Measurements from ENCODE around the gene MRPL28.

The MRPL28 gene

DNA sequence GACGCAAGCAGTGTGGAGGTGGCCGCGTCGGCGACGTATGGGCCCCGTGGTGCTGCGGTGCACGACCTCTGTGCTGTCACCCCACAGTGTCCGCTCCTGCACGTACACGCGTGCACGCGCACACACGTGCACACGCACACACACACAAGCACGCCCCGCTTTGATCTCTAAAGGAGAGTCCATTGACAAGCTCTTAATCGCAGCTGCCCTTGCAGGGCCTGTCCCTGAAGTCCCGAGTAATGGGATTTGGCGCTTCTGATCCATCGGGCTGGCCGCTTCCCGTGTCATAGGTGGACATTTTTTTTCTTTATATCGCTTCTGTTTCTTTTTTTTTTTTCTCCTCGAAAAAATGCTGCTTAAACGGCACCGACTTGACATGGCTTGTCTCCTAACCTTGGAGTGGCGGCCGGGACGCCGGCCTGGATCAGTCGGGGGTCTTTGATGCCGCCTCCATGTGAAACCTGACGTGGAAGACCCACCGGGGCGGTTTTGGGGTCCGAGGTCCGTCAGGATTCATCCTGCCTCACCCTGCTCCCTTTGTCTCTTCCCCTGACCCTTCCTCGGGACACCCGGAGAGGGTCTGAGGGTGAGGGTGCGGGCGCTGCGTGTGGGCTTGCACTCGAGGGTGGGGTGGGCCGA is 9.5 kb downstream of the MRPL28 start:
- no peak overlapping the region for H2BK5ac ChIP-seq (ENCODE audit: low read length)
- H3K9me3 ChIP-seq (replicated peaks in 1 of 2; ENCODE audit: control insufficient read depth in 2 of 2, insufficient read depth in 1 of 2, low read depth in 1 of 2, low read length in 2 of 2): no peaks in the 10 kb centered on the region
- peaks cover 0 to 2% (median 0%) of the 10 kb centered on the region in 3 experiments for H3K27me3 ChIP-seq (ENCODE audit: control insufficient read depth in 3 of 3, insufficient read depth in 3 of 3, low read depth in 1 of 3, low read length in 3 of 3)
- peak overlapping the region; percentile 89 for H3K23ac ChIP-seq (ENCODE audit: low read depth, low read length, poor library complexity)
- no peak overlapping the region for H2AFZ ChIP-seq (ENCODE audit: low read length)
- peak overlapping the region; percentile 99 for H2AK5ac ChIP-seq (ENCODE audit: low read depth, low read length)
- H3K4me3 ChIP-seq (ENCODE audit: low read length in 2 of 2): no peak overlapping the region
- peak overlapping the region; percentile 61 for H2BK120ac ChIP-seq (ENCODE audit: low read depth, low read length)
- no peak overlapping the region for H3K4ac ChIP-seq (ENCODE audit: low read length)
- no peaks in the 10 kb centered on the region for H3K36me3 ChIP-seq (replicated peaks in 1 of 2; ENCODE audit: control insufficient read depth in 2 of 2, insufficient read depth in 2 of 2, low read length in 2 of 2)
- no peak overlapping the region for H4K91ac ChIP-seq (ENCODE audit: low read depth, low read length, poor library complexity)
- H4K8ac ChIP-seq (ENCODE audit: low read depth, low read length): no peak overlapping the region
- peaks cover 7% of the 10 kb centered on the region for H3K79me1 ChIP-seq (ENCODE audit: low read depth, low read length)
- H3K9ac ChIP-seq (ENCODE audit: low read depth, low read length, poor library complexity): no peak overlapping the region
- DNase-seq (ENCODE audit: low spot score): no peak
- peak overlapping the region; percentile 99 for H3K14ac ChIP-seq (ENCODE audit: low read length)
- H3K4me1 ChIP-seq (ENCODE audit: control insufficient read depth in 2 of 2, insufficient read depth in 1 of 2, low read depth in 1 of 2, low read length in 2 of 2): peaks cover 0 to 11% of the 10 kb centered on the region in 2 donors
- peak overlapping the region; percentile 89 for H3K18ac ChIP-seq (ENCODE audit: low read length)
- H3K4me2 ChIP-seq (ENCODE audit: insufficient read depth, low read length, poor library complexity, severe bottlenecking): peak overlapping the region; percentile 11
- no peak overlapping the region for H3K27ac ChIP-seq (replicated peaks; ENCODE audit: low read length)
- peak overlapping the region; percentile 13 for H2BK15ac ChIP-seq (ENCODE audit: low read length)
- no CpG with 5 or more reads among the region's 47 CpGs for WGBS, 2 donors (ENCODE audit: extremely low coverage in 2 of 2, insufficient read length in 2 of 2, insufficient replicate concordance in 1 of 2)
- peak overlapping the region; percentile 90 for H2BK12ac ChIP-seq (ENCODE audit: low read length)

DNA sequence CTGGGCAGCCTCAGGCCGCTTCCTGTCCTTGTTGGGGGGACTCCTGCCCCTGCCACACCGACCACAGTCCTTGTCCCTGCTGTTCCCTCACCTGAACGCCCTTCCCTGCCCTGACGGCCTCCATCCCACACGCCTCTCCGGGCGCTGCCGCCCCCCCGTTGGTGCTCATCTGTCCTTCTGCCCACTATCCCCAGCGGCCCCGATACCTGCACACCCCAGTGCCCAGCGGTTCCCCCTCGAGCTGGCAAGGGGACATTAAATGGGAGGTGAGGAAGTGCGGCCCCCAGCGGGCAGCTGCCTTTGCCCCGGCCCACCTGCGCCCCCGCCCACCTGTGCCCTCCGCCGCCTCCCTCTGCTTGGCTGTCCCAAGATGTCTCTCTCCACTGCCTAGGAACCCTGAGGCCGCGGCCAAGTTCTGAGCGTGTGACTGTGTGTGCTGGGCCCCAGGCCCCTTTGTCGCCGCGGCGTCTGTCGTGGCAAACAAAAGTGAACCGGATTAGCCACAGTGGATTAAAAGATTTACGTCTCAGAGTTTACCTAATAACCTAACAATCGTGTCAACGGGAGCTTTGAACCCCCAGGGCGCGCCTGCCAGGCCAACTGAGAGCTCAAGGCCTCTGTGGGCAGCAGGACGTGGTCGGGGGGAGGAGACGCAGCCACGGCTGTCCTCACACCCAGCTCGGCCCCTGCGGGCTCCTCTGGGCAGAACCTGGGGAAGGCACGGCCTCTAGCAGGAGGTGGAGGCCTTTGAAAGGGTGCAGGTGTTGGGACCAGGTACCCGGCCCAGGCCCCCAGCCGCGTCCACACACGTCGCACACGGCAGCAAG is 10.3 kb downstream of the MRPL28 start:
- H3K27me3 ChIP-seq (ENCODE audit: control insufficient read depth in 3 of 3, insufficient read depth in 3 of 3, low read depth in 1 of 3, low read length in 3 of 3): peaks cover 0 to 2% (median 0%) of the 10 kb centered on the region in 3 experiments
- no peak for DNase-seq (ENCODE audit: low spot score)
- no peak overlapping the region for H3K4me3 ChIP-seq (ENCODE audit: low read length in 2 of 2)
- no peak overlapping the region for H2BK120ac ChIP-seq (ENCODE audit: low read depth, low read length)
- peak overlapping the region; percentile 92 for H2AK5ac ChIP-seq (ENCODE audit: low read depth, low read length)
- H3K4me1 ChIP-seq (ENCODE audit: control insufficient read depth in 2 of 2, insufficient read depth in 1 of 2, low read depth in 1 of 2, low read length in 2 of 2): peaks cover 0 to 11% of the 10 kb centered on the region in 2 donors
- no peaks in the 10 kb centered on the region for H3K36me3 ChIP-seq (replicated peaks in 1 of 2; ENCODE audit: control insufficient read depth in 2 of 2, insufficient read depth in 2 of 2, low read length in 2 of 2)
- no CpG with 5 or more reads among the region's 47 CpGs for WGBS, 2 donors (ENCODE audit: extremely low coverage in 2 of 2, insufficient read length in 2 of 2, insufficient replicate concordance in 1 of 2)
- peak overlapping the region; percentile 90 for H2BK12ac ChIP-seq (ENCODE audit: low read length)
- H3K79me1 ChIP-seq (ENCODE audit: low read depth, low read length): peaks cover 7% of the 10 kb centered on the region
- H4K8ac ChIP-seq (ENCODE audit: low read depth, low read length): no peak overlapping the region
- H3K14ac ChIP-seq (ENCODE audit: low read length): peak overlapping the region; percentile 99
- peak overlapping the region; percentile 37 for H3K9ac ChIP-seq (ENCODE audit: low read depth, low read length, poor library complexity)
- no peak overlapping the region for H3K4me2 ChIP-seq (ENCODE audit: insufficient read depth, low read length, poor library complexity, severe bottlenecking)
- H3K4ac ChIP-seq (ENCODE audit: low read length): no peak overlapping the region
- no peak overlapping the region for H3K27ac ChIP-seq (replicated peaks; ENCODE audit: low read length)
- H2AFZ ChIP-seq (ENCODE audit: low read length): no peak overlapping the region
- no peak overlapping the region for H4K91ac ChIP-seq (ENCODE audit: low read depth, low read length, poor library complexity)
- no peak overlapping the region for H2BK5ac ChIP-seq (ENCODE audit: low read length)
- no peaks in the 10 kb centered on the region for H3K9me3 ChIP-seq (replicated peaks in 1 of 2; ENCODE audit: control insufficient read depth in 2 of 2, insufficient read depth in 1 of 2, low read depth in 1 of 2, low read length in 2 of 2)
- H3K23ac ChIP-seq (ENCODE audit: low read depth, low read length, poor library complexity): peak overlapping the region; percentile 89
- peak overlapping the region; percentile 27 for H3K18ac ChIP-seq (ENCODE audit: low read length)
- peak overlapping the region; percentile 72 for H2BK15ac ChIP-seq (ENCODE audit: low read length)

DNA sequence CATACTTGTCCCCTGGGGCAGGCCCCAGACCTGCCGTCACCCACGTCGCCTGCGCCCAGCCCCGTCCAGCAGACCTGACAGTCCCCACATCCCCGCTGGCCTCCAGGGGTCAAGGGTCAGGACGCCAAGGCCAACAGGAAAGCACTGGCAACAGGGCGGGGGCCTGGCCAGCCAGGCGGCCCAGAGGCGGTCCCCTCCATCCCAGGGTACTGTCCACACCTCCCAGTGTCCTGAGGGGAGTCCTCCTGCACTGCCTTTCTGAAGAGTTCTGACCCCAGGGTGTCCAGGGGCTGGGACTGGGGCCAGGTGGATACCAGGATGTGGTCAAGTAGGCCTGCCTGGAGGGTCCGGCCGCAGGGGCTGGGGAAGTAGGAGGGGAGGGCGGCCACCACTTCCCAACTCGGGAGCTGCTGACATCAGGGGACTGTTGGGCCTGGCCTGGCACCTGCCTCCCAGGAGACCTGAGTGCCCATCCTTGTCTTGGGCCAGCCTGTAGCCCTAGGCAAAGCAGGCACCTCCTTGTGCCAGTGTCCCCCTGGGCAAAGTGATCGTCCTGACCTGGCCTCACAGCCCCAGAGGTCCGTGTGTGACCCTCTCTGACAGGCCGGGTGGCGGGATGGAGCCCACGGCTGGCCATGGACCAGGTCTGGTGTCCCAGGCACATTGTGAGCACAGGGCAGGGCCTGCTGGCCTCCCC is 11.1 kb downstream of the MRPL28 start:
- Histone ChIP-seq H4K8ac (ENCODE audit: low read depth, low read length) (peak overlapping the region; percentile 82), H2AFZ (ENCODE audit: low read length) (peak overlapping the region; percentile 49), H3K27me3 (ENCODE audit: control insufficient read depth in 3 of 3, insufficient read depth in 3 of 3, low read depth in 1 of 3, low read length in 3 of 3) (peaks cover 0 to 5% (median 2%) of the 10 kb centered on the region in 3 experiments), H3K9ac (ENCODE audit: low read depth, low read length, poor library complexity) (no peak overlapping the region), H3K9me3 (replicated peaks in 1 of 2; ENCODE audit: control insufficient read depth in 2 of 2, insufficient read depth in 1 of 2, low read depth in 1 of 2, low read length in 2 of 2) (no peaks in the 10 kb centered on the region), H3K14ac (ENCODE audit: low read length) (peak overlapping the region; percentile 71), H2BK5ac (ENCODE audit: low read length) (no peak overlapping the region), H3K36me3 (replicated peaks in 1 of 2; ENCODE audit: control insufficient read depth in 2 of 2, insufficient read depth in 2 of 2, low read length in 2 of 2) (no peaks in the 10 kb centered on the region), H3K27ac (replicated peaks; ENCODE audit: low read length) (no peak overlapping the region), H3K4ac (ENCODE audit: low read length) (no peak overlapping the region), H3K4me3 (ENCODE audit: low read length in 2 of 2) (no peak overlapping the region), H3K79me1 (ENCODE audit: low read depth, low read length) (peaks cover 7% of the 10 kb centered on the region), H2BK120ac (ENCODE audit: low read depth, low read length) (no peak overlapping the region), H3K23ac (ENCODE audit: low read depth, low read length, poor library complexity) (peak overlapping the region; percentile 55), H2BK12ac (ENCODE audit: low read length) (peak overlapping the region; percentile 22), H3K4me1 (ENCODE audit: control insufficient read depth in 2 of 2, insufficient read depth in 1 of 2, low read depth in 1 of 2, low read length in 2 of 2) (peaks cover 0 to 11% of the 10 kb centered on the region in 2 donors), H3K18ac (ENCODE audit: low read length) (peak overlapping the region; percentile 57), H2BK15ac (ENCODE audit: low read length) (peak overlapping the region; percentile 72), H3K4me2 (ENCODE audit: insufficient read depth, low read length, poor library complexity, severe bottlenecking) (no peak overlapping the region), H4K91ac (ENCODE audit: low read depth, low read length, poor library complexity) (no peak overlapping the region), H2AK5ac (ENCODE audit: low read depth, low read length) (peak overlapping the region; percentile 92)
- no CpG with 5 or more reads among the region's 19 CpGs for WGBS, 2 donors (ENCODE audit: extremely low coverage in 2 of 2, insufficient read length in 2 of 2, insufficient replicate concordance in 1 of 2)
- no peak for DNase-seq (ENCODE audit: low spot score)

Measured in neuronal stem cell (in vitro differentiated cells).